Liver (tissue), 9 donors: Measurements from ENCODE around the gene LHX2. TPM values are rescaled to one million over a fixed set of nuclear protein-coding genes. Genes with fewer than 3 reads are reported as not detected.

ENCODE experiments used
- DNase-seq: peaks from one replicate; pipeline ENCODE4 v3.0.0-alpha.2; 2017; ENCODE audit warnings: low spot score
- H3K27ac ChIP-seq, 2 donors: one replicate each; pipeline ENCODE4 v1.7.0; 2013; ENCODE audit warnings: inconsistent platforms in 2 of 2, low read length in 2 of 2, control low read depth in 1 of 2, low read depth in 1 of 2, mild to moderate bottlenecking in 1 of 2
- H3K27me3 ChIP-seq, 4 donors: one replicate each; pipeline versions ENCODE4 v1.6.1 to v1.7.0; 2013; ENCODE audit warnings: low read length in 3 of 4, inconsistent platforms in 1 of 4, mild to moderate bottlenecking in 1 of 4, moderate library complexity in 1 of 4; ENCODE audit not compliant: control insufficient read depth in 4 of 4, insufficient read depth in 4 of 4
- H3K36me3 ChIP-seq, 4 donors: one replicate each; pipeline versions ENCODE4 v1.6.1 to v1.7.0; 2013; ENCODE audit warnings: low read length in 3 of 4, mild to moderate bottlenecking in 3 of 4, low read depth in 1 of 4, moderate library complexity in 1 of 4; ENCODE audit not compliant: control insufficient read depth in 4 of 4, insufficient read depth in 3 of 4
- H3K4me1 ChIP-seq, 4 donors: one replicate each; pipeline versions ENCODE4 v1.6.1 to v1.7.0; 2013; ENCODE audit warnings: low read length in 3 of 4, mild to moderate bottlenecking in 3 of 4, moderate library complexity in 1 of 4; ENCODE audit not compliant: control insufficient read depth in 4 of 4, insufficient read depth in 4 of 4
- H3K4me3 ChIP-seq, 3 donors: one replicate each; pipeline versions ENCODE4 v1.6.1 to v1.7.0; 2013; ENCODE audit warnings: low read length in 3 of 3, control low read depth in 1 of 3, low read depth in 1 of 3, mild to moderate bottlenecking in 1 of 3
- H3K9ac ChIP-seq, 2 donors: one replicate each; pipeline ENCODE4 v1.7.0; 2013; ENCODE audit warnings: low read length in 2 of 2, mild to moderate bottlenecking in 2 of 2, moderate library complexity in 2 of 2, control low read depth in 1 of 2, low read depth in 1 of 2
- H3K9me3 ChIP-seq, 4 donors: one replicate each; pipeline versions ENCODE4 v1.6.1 to v1.7.0; 2013; ENCODE audit warnings: low read length in 3 of 4; ENCODE audit not compliant: control insufficient read depth in 4 of 4
- ATF3 ChIP-seq: IDR thresholded peaks from 2 replicates; pipeline ENCODE4 v1.6.1; 2016; ENCODE audit warnings: antibody characterized with exemption
- CTCF ChIP-seq: fragments of 150-350 bp; IDR thresholded peaks from 2 replicates; pipeline ENCODE4 v1.5.1; 2017; ENCODE audit warnings: improper control_type of control experiment, low read depth, low read length; ENCODE audit not compliant: missing input control
- EGR1 ChIP-seq, 2 donors: IDR thresholded peaks; 2 replicates each; pipeline ENCODE4 v1.6.1; 2016 to 2018; ENCODE audit warnings: antibody characterized with exemption in 2 of 2, low read depth in 2 of 2
- FOXA1 ChIP-seq: IDR thresholded peaks from 2 replicates; pipeline ENCODE4 v1.6.1; 2016; ENCODE audit warnings: antibody characterized with exemption
- FOXA2 ChIP-seq: IDR thresholded peaks from 2 replicates; pipeline ENCODE4 v1.6.1; 2016; ENCODE audit warnings: antibody characterized with exemption
- GABPA ChIP-seq, 2 donors: IDR thresholded peaks in 1 of 2; conservative IDR thresholded peaks in 1 of 2; 2 replicates each; pipeline ENCODE4 v1.6.1; 2016; ENCODE audit warnings: antibody characterized with exemption in 2 of 2, mild to moderate bottlenecking in 1 of 2, moderate library complexity in 1 of 2
- HNF4A ChIP-seq, 2 donors: conservative IDR thresholded peaks; 2 replicates each; pipeline ENCODE4 v1.6.1; 2016; ENCODE audit warnings: antibody characterized with exemption in 2 of 2, mild to moderate bottlenecking in 2 of 2
- HNF4G ChIP-seq: IDR thresholded peaks from 2 replicates; pipeline ENCODE4 v1.6.1; 2016; ENCODE audit warnings: antibody characterized with exemption
- JUND ChIP-seq, 2 donors: IDR thresholded peaks; 2 replicates each; pipeline ENCODE4 v1.6.1; 2016; ENCODE audit warnings: antibody characterized with exemption in 2 of 2
- MAX ChIP-seq: IDR thresholded peaks from 2 replicates; pipeline ENCODE4 v1.6.1; 2016; ENCODE audit warnings: antibody characterized with exemption
- NR2F2 ChIP-seq: IDR thresholded peaks from 2 replicates; pipeline ENCODE4 v1.6.1; 2016; ENCODE audit warnings: antibody characterized with exemption
- RAD21 ChIP-seq, 2 donors: IDR thresholded peaks; 2 replicates each; pipeline ENCODE4 v1.6.1; 2016; ENCODE audit warnings: antibody characterized with exemption in 2 of 2, mild to moderate bottlenecking in 2 of 2
- REST ChIP-seq: IDR thresholded peaks from 2 replicates; pipeline ENCODE4 v1.6.1; 2016; ENCODE audit warnings: antibody characterized with exemption, mild to moderate bottlenecking
- RXRA ChIP-seq, 2 donors: IDR thresholded peaks; 2 replicates each; pipeline ENCODE4 v1.6.1; 2017 to 2018; ENCODE audit warnings: antibody characterized with exemption in 2 of 2, mild to moderate bottlenecking in 1 of 2
- SP1 ChIP-seq: IDR thresholded peaks from 2 replicates; pipeline ENCODE4 v1.6.1; 2018; ENCODE audit warnings: antibody characterized with exemption, mild to moderate bottlenecking
- TAF1 ChIP-seq: conservative IDR thresholded peaks from 2 replicates; pipeline ENCODE4 v1.6.1; 2016; ENCODE audit warnings: antibody characterized with exemption, mild to moderate bottlenecking
- YY1 ChIP-seq: IDR thresholded peaks from 2 replicates; pipeline ENCODE4 v1.6.1; 2016; ENCODE audit warnings: antibody characterized with exemption, mild to moderate bottlenecking
- ZBTB33 ChIP-seq: IDR thresholded peaks from 2 replicates; pipeline ENCODE4 v1.6.1; 2016; ENCODE audit warnings: antibody characterized with exemption
- WGBS: extraction: QIAGEN DNeasy Blood & Tissue Kit; methylation state at CpG from one replicate; pipeline ENCODE4 v1.1.7; 2013; 5-methylcytosine and 5-hydroxymethylcytosine counted together
- polyA plus RNA-seq, 2 donors: library from polyadenylated mRNA; stranded (reverse) in 1 of 2; unstranded in 1 of 2; fragments of 200-250 nt in 1 of 2; fragments of >200 nt in 1 of 2; fragmentation: Nextera tagmentation in 1 of 2; extraction: Ambion mirVana in 1 of 2; gene quantifications; one replicate each; pipeline versions ENCODE4 v1.2.1 to v1.2.3, GENCODE V29; 2013 to 2015
- total RNA-seq, 2 donors: library from RNA; depleted of rRNA; stranded (reverse); fragments of >200 nt; gene quantifications; one replicate each; pipeline ENCODE4 v1.2.3, GENCODE V29; 2014
- donor health status: healthy.
- donor health status: healthy.
- donor health status: healthy.
- donor health status: healthy.
- donor health status: healthy.

LHX2 gene
- 1 to 10 TPM; 2.0 to 2.5 TPM for total RNA-seq
- polyA plus RNA-seq = 1 to 10 TPM; 2.0 to 2.2 TPM

- TF ChIP-seq RAD21 (IDR thresholded peaks at IDR 0.05) = no peak
- no peak for TF ChIP-seq YY1
- no peak for TF ChIP-seq RXRA (IDR thresholded peaks at IDR 0.05)
- TF ChIP-seq HNF4G = no peak
- no peak for TF ChIP-seq SP1
- TF ChIP-seq ATF3 = no peak
- no peak for TF ChIP-seq FOXA1
- no peak for TF ChIP-seq FOXA2
- no peak for TF ChIP-seq EGR1 (IDR thresholded peaks at IDR 0.05; ENCODE audit: low read depth in 2 of 2)
- TF ChIP-seq MAX = no peak
- TF ChIP-seq NR2F2 = no peak
- no peak for TF ChIP-seq TAF1
- no peak for TF ChIP-seq ZBTB33
- TF ChIP-seq CTCF = no peak
- TF ChIP-seq JUND (IDR thresholded peaks at IDR 0.05) = no peak
- TF ChIP-seq GABPA (IDR thresholded peaks at IDR 0.05 in 1 of 2, conservative IDR thresholded peaks at IDR 0.05 in 1 of 2) = no peak
- TF ChIP-seq HNF4A (conservative IDR thresholded peaks at IDR 0.05) = no peak
- TF ChIP-seq REST = no peak
- Histone ChIP-seq H3K9ac (no peak within 1 kb of the TSS), H3K36me3 (no peaks in the 10 kb centered on the region), H3K27me3 (peaks cover 7 to 44% (median 27%) of the 10 kb centered on the region in 4 donors), H3K4me1 (peaks cover 21 to 59% (median 35%) of the 10 kb centered on the region in 4 donors), H3K27ac (peak within 1 kb of the TSS; percentile 35 to 60), H3K9me3 (no peaks in the 10 kb centered on the region), H3K4me3 (peak within 1 kb of the TSS in 2 of 3 donors; percentile 14 to 48)
- DNase-seq = no peak
- 2% methylated on average over 95 of the region's 95 CpGs for WGBS
Observed at GRCh38 chr9:124011460-124012301, at the start of gene LHX2. LHX2 (plus strand) TSS chr9:124011768; CDS start chr9:124012349, 581 bp downstream.
